Stimulated activated naive B cell treated with anti-CD40 and anti-IgM and Interleukin-4, amounts not matched to agents 10 μg/mL and 1 μg/mL and 100 μg/mL, for 72 hours (primary cell): ENCODE data around the gene SPO11.
A peak's percentile ranks its signal among the peaks of the same experiment; 100 is the strongest.

Experiments used
- ATAC-seq, 2 donors: fragments of 150-1000 bp; cut with Tn5 transposase; replicated peaks; 2 replicates each; pipeline ENCODE4 v1.10.0; 2021; ENCODE audit warnings: moderate library complexity in 1 of 2
- DNase-seq: peaks from one replicate; pipeline ENCODE4 v3.0.0; 2021
- H3K27ac Mint-ChIP-seq: one replicate; pipeline ENCODE4 v1.8.0; 2022; ENCODE audit warnings: mild to moderate bottlenecking, mixed read lengths
- H3K27me3 Mint-ChIP-seq, 2 donors: one replicate each; pipeline ENCODE4 v1.8.0; 2022; ENCODE audit warnings: mixed read lengths in 2 of 2
- H3K36me3 Mint-ChIP-seq, 2 donors: one replicate each; pipeline ENCODE4 v1.8.0; 2022; ENCODE audit warnings: mixed read lengths in 2 of 2, mild to moderate bottlenecking in 1 of 2
- H3K4me1 Mint-ChIP-seq, 2 donors: one replicate each; pipeline ENCODE4 v1.8.0; 2022; ENCODE audit warnings: mixed read lengths in 2 of 2, mild to moderate bottlenecking in 1 of 2
- H3K4me3 Mint-ChIP-seq, 2 donors: one replicate each; pipeline ENCODE4 v1.8.0; 2022; ENCODE audit warnings: mild to moderate bottlenecking in 2 of 2, mixed read lengths in 2 of 2, moderate library complexity in 1 of 2
- H3K9me3 Mint-ChIP-seq, 2 donors: one replicate each; pipeline ENCODE4 v1.8.0; 2022; ENCODE audit warnings: mixed read lengths in 2 of 2, mild to moderate bottlenecking in 1 of 2

Gene SPO11

GRCh38 chr20:57370316-57370715 lies 40.7 kb downstream of the SPO11 start:
- H3K9me3 Mint-ChIP-seq = no peaks in the 10 kb centered on the region
- H3K27me3 Mint-ChIP-seq = no peaks in the 10 kb centered on the region
- ATAC-seq (no peak), DNase-seq (no peak)
- peaks cover 68 to 73% of the 10 kb centered on the region in 2 donors for H3K36me3 Mint-ChIP-seq
- H3K27ac Mint-ChIP-seq = no peak overlapping the region
- H3K4me1 Mint-ChIP-seq = peaks cover 0 to 3% of the 10 kb centered on the region in 2 donors
- no peak overlapping the region for H3K4me3 Mint-ChIP-seq

GRCh38 chr20:57371363-57371762 lies 41.8 kb downstream of the SPO11 start:
- no peak for DNase-seq
- H3K4me1 Mint-ChIP-seq = peaks cover 0 to 4% of the 10 kb centered on the region in 2 donors
- H3K27me3 Mint-ChIP-seq = no peaks in the 10 kb centered on the region
- no peak overlapping the region for H3K4me3 Mint-ChIP-seq
- no peak for ATAC-seq
- no peak overlapping the region for H3K27ac Mint-ChIP-seq
- H3K9me3 Mint-ChIP-seq = no peaks in the 10 kb centered on the region
- peaks cover 71 to 75% of the 10 kb centered on the region in 2 donors for H3K36me3 Mint-ChIP-seq

- no peaks in the 10 kb centered on the region for H3K9me3 Mint-ChIP-seq
- H3K27ac Mint-ChIP-seq = no peak overlapping the region
- peaks cover 0 to 4% of the 10 kb centered on the region in 2 donors for H3K4me1 Mint-ChIP-seq
- ATAC-seq (no peak), DNase-seq (no peak)
- no peaks in the 10 kb centered on the region for H3K27me3 Mint-ChIP-seq
- peaks cover 65 to 74% of the 10 kb centered on the region in 2 donors for H3K36me3 Mint-ChIP-seq
- no peak overlapping the region for H3K4me3 Mint-ChIP-seq
These were observed 42.6 kb downstream of the SPO11 start for GRCh38 chr20:57372157-57372556.

- H3K27ac Mint-ChIP-seq = no peak overlapping the region
- no peaks in the 10 kb centered on the region for H3K27me3 Mint-ChIP-seq
- H3K36me3 Mint-ChIP-seq = peaks cover 69 to 78% of the 10 kb centered on the region in 2 donors
- ATAC-seq (no peak), DNase-seq (no peak)
- no peak overlapping the region for H3K4me3 Mint-ChIP-seq
- peaks cover 0 to 4% of the 10 kb centered on the region in 2 donors for H3K4me1 Mint-ChIP-seq
- no peaks in the 10 kb centered on the region for H3K9me3 Mint-ChIP-seq
These were observed 43.2 kb downstream of the SPO11 start for GRCh38 chr20:57372581-57373350.

GRCh38 chr20:57374343-57374930 lies 44.8 kb downstream of the SPO11 start:
- ATAC-seq (no peak), DNase-seq (no peak)
- H3K4me3 Mint-ChIP-seq = no peak overlapping the region
- H3K36me3 Mint-ChIP-seq = peaks cover 66 to 70% of the 10 kb centered on the region in 2 donors
- H3K9me3 Mint-ChIP-seq = no peaks in the 10 kb centered on the region
- H3K27me3 Mint-ChIP-seq = no peaks in the 10 kb centered on the region
- H3K27ac Mint-ChIP-seq = peak overlapping the region; percentile 38
- peaks cover 0 to 4% of the 10 kb centered on the region in 2 donors for H3K4me1 Mint-ChIP-seq

- DNase-seq = no peak
- Mint-ChIP-seq H3K27ac (peak overlapping the region; percentile 38), H3K36me3 (peaks cover 60 to 65% of the 10 kb centered on the region in 2 donors), H3K4me1 (peaks cover 0 to 4% of the 10 kb centered on the region in 2 donors), H3K9me3 (no peaks in the 10 kb centered on the region), H3K27me3 (no peaks in the 10 kb centered on the region), H3K4me3 (no peak overlapping the region)
- no peak for ATAC-seq
These were observed 45.5 kb downstream of the SPO11 start for GRCh38 chr20:57374931-57375651.

- H3K27me3 Mint-ChIP-seq = no peaks in the 10 kb centered on the region
- H3K27ac Mint-ChIP-seq = peak overlapping the region; percentile 27
- no peak for ATAC-seq
- DNase-seq = no peak
- peaks cover 0 to 4% of the 10 kb centered on the region in 2 donors for H3K4me1 Mint-ChIP-seq
- no peaks in the 10 kb centered on the region for H3K9me3 Mint-ChIP-seq
- no peak overlapping the region for H3K4me3 Mint-ChIP-seq
- peaks cover 57 to 63% of the 10 kb centered on the region in 2 donors for H3K36me3 Mint-ChIP-seq
These were observed 46.1 kb downstream of the SPO11 start for GRCh38 chr20:57375652-57376230.

GRCh38 chr20:57377350-57377749 lies 47.7 kb downstream of the SPO11 start:
- Mint-ChIP-seq H3K27me3 (no peaks in the 10 kb centered on the region), H3K9me3 (no peaks in the 10 kb centered on the region), H3K36me3 (peaks cover 43 to 57% of the 10 kb centered on the region in 2 donors), H3K27ac (no peak overlapping the region), H3K4me1 (peaks cover 6% of the 10 kb centered on the region in 2 donors), H3K4me3 (no peak overlapping the region)
- no peak for ATAC-seq
- no peak for DNase-seq

GRCh38 chr20:57378107-57378506 lies 48.5 kb downstream of the SPO11 start:
- peaks cover 41 to 57% of the 10 kb centered on the region in 2 donors for H3K36me3 Mint-ChIP-seq
- H3K4me1 Mint-ChIP-seq = peaks cover 6% of the 10 kb centered on the region in 2 donors
- no peaks in the 10 kb centered on the region for H3K27me3 Mint-ChIP-seq
- no peak overlapping the region for H3K4me3 Mint-ChIP-seq
- no peak overlapping the region for H3K27ac Mint-ChIP-seq
- no peak for ATAC-seq
- no peak for DNase-seq
- H3K9me3 Mint-ChIP-seq = no peaks in the 10 kb centered on the region

GRCh38 chr20:57378646-57379262 lies 49.2 kb downstream of the SPO11 start:
- Mint-ChIP-seq H3K4me1 (peaks cover 6% of the 10 kb centered on the region in 2 donors), H3K4me3 (no peak overlapping the region), H3K27ac (no peak overlapping the region), H3K9me3 (no peaks in the 10 kb centered on the region), H3K36me3 (peaks cover 36 to 56% of the 10 kb centered on the region in 2 donors), H3K27me3 (no peaks in the 10 kb centered on the region)
- no peak for ATAC-seq
- DNase-seq = no peak

- Mint-ChIP-seq H3K9me3 (no peaks in the 10 kb centered on the region), H3K4me3 (no peak overlapping the region), H3K27me3 (no peaks in the 10 kb centered on the region), H3K36me3 (peaks cover 33 to 56% of the 10 kb centered on the region in 2 donors), H3K27ac (no peak overlapping the region), H3K4me1 (peaks cover 5 to 7% of the 10 kb centered on the region in 2 donors)
- ATAC-seq (no peak), DNase-seq (no peak)
These were observed 49.7 kb downstream of the SPO11 start for GRCh38 chr20:57379263-57379647.

- H3K27ac Mint-ChIP-seq = peak overlapping the region; percentile 14
- DNase-seq = no peak
- H3K36me3 Mint-ChIP-seq = peaks cover 31 to 51% of the 10 kb centered on the region in 2 donors
- H3K9me3 Mint-ChIP-seq = no peaks in the 10 kb centered on the region
- ATAC-seq = no peak
- H3K4me3 Mint-ChIP-seq = no peak overlapping the region
- H3K4me1 Mint-ChIP-seq = peaks cover 3 to 11% of the 10 kb centered on the region in 2 donors
- no peaks in the 10 kb centered on the region for H3K27me3 Mint-ChIP-seq
These were observed 50.6 kb downstream of the SPO11 start for GRCh38 chr20:57380081-57380750.

GRCh38 chr20:57381596-57382503 lies 52.2 kb downstream of the SPO11 start:
- ATAC-seq (peak; percentile 73 to 74), DNase-seq (peak; percentile 68)
- Mint-ChIP-seq H3K36me3 (peaks cover 22 to 49% of the 10 kb centered on the region in 2 donors), H3K9me3 (no peaks in the 10 kb centered on the region), H3K4me1 (peaks cover 2 to 11% of the 10 kb centered on the region in 2 donors), H3K27me3 (no peaks in the 10 kb centered on the region), H3K4me3 (no peak overlapping the region), H3K27ac (no peak overlapping the region)
